Activated CD8-positive, alpha-beta memory T cell treated with anti-CD3 and anti-CD28 coated beads, Interleukin-2, amount 50 U/mL, for 48 hours (primary cell): Measurements from ENCODE around the gene PROKR1.

Experiments used
- DNase-seq: peaks from one replicate; pipeline ENCODE4 v3.0.0-alpha.2; 2020

PROKR1 gene

DNA sequence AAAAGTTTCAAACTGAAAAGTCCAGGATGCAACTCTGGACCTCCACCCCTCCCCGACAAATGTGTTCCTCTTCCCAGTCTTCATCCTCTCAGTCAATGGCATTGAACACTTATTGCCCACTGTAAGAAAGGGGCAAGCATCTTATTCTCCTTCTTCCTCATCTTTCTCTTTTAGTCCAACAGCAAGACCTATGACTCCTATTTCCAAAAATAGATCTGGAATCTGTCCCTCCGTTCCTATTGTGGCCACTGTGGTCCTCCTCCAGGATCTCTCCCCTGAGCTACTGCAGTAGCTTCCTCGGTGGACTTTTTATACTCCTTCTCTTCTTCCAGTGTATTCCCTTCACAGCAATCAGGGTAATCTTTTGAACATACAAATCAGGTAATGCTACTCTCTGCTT, 63.3 kb downstream of the PROKR1 start:
- DNase-seq = no peak
